ENCODE measurements around the gene LIMCH1. TPM values are rescaled to one million over a fixed set of nuclear protein-coding genes. Genes with fewer than 3 reads are reported as not detected.

Gene LIMCH1
- total RNA-seq, 1 experiment from 2014 or later = 10.4 TPM

DNA sequence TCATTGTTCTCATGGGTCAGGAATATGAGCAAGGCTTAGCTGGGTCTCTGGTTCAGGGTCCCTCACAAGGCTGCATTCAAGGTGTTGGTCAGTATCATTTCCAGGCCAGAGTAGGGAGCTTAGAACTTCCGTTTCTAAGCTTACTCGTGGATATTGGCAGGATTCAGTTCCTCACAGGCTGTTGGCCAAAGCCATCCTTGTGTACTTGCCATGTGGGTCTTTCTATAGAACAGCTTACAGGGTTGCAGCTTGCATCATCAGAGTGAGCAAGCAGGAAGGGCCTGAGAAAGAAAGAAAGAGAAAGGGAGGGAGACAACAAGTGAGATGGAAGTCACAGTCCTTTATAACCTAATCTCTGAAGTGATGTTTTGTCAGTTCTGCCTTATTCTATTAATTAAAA lies 5.1 kb upstream of the LIMCH1 start:
- Histone ChIP-seq H3K27me3 (ENCODE audit: insufficient read depth, low read length) (no peaks in the 10 kb centered on the region), H3K27ac (ENCODE audit: low read depth, low read length) (no peak overlapping the region), H3K36me3 (ENCODE audit: control insufficient read depth in 1 of 2, insufficient read depth in 2 of 2, low read length in 2 of 2) (no peaks in the 10 kb centered on the region), H3K9ac (ENCODE audit: low read length) (no peak overlapping the region), H3K4me2 (ENCODE audit: low read length) (no peak overlapping the region), H3K4me1 (ENCODE audit: control insufficient read depth in 1 of 2, insufficient read depth in 2 of 2, low read length in 2 of 2) (no peaks in the 10 kb centered on the region), H3K9me3 (ENCODE audit: control insufficient read depth in 1 of 2, insufficient read depth in 1 of 2, low read depth in 1 of 2, low read length in 2 of 2) (no peaks in the 10 kb centered on the region), H3K4me3 (replicated peaks in 1 of 2; ENCODE audit: low read depth in 1 of 2, low read length in 2 of 2) (no peak overlapping the region), H4K20me1 (ENCODE audit: insufficient read depth) (no peaks in the 10 kb centered on the region), H2AFZ (ENCODE audit: low read depth, low read length, poor library complexity, severe bottlenecking) (no peak overlapping the region), H3K79me2 (ENCODE audit: insufficient read depth, low read length) (no peaks in the 10 kb centered on the region), H3K9me2 (ENCODE audit: insufficient read depth) (no peaks in the 10 kb centered on the region)
- RAD21 ChIA-PET (ENCODE audit: low non-redundant PET in 1 of 2, low total read pairs in 2 of 2, uncharacterized antibody in 2 of 2, unreplicated experiment in 2 of 2) = no interaction called here
- no peak for ATAC-seq
- CTCF ChIA-PET = no interaction called here
- no TSS peak for BruUV-seq (replicated peaks)
- DNase-seq (ENCODE audit: low read depth, low spot score) = no peak
- intact Hi-C loops (cut with micrococcal nuclease) = no loop called here
- TF ChIP-seq SP1 (IDR thresholded peaks at IDR 0.05; ENCODE audit: low read depth) (no peak), ELF1 (IDR thresholded peaks at IDR 0.05; ENCODE audit: borderline replicate concordance, low read depth) (no peak), SRF (IDR thresholded peaks at IDR 0.05; ENCODE audit: low read depth) (no peak), CEBPB (IDR thresholded peaks at IDR 0.05; ENCODE audit: low read depth) (no peak), EZH2 (IDR thresholded peaks at IDR 0.05) (no peak), CTCF (IDR thresholded peaks at IDR 0.05 in 2 of 3, conservative IDR thresholded peaks at IDR 0.05 in 1 of 3; ENCODE audit: borderline replicate concordance in 1 of 3, insufficient read depth in 1 of 3, low read depth in 2 of 3, low read length in 2 of 3) (no peak), ZFX (IDR thresholded peaks at IDR 0.05) (no peak), POLR2A (IDR thresholded peaks at IDR 0.05; ENCODE audit: borderline replicate concordance, extremely low read depth, insufficient read depth, insufficient read length) (no peak), EGR1 (IDR thresholded peaks at IDR 0.05; ENCODE audit: low read depth) (no peak), ATF3 (IDR thresholded peaks at IDR 0.05) (no peak), RAD21 (IDR thresholded peaks at IDR 0.05; ENCODE audit: low read depth) (no peak), FOSL1 (IDR thresholded peaks at IDR 0.05; ENCODE audit: low read depth) (no peak), CBX3 (IDR thresholded peaks at IDR 0.05; ENCODE audit: low read depth) (no peak), SIN3A (IDR thresholded peaks at IDR 0.05; ENCODE audit: low read depth) (no peak)
- TF ChIP-seq, protein P1, sequence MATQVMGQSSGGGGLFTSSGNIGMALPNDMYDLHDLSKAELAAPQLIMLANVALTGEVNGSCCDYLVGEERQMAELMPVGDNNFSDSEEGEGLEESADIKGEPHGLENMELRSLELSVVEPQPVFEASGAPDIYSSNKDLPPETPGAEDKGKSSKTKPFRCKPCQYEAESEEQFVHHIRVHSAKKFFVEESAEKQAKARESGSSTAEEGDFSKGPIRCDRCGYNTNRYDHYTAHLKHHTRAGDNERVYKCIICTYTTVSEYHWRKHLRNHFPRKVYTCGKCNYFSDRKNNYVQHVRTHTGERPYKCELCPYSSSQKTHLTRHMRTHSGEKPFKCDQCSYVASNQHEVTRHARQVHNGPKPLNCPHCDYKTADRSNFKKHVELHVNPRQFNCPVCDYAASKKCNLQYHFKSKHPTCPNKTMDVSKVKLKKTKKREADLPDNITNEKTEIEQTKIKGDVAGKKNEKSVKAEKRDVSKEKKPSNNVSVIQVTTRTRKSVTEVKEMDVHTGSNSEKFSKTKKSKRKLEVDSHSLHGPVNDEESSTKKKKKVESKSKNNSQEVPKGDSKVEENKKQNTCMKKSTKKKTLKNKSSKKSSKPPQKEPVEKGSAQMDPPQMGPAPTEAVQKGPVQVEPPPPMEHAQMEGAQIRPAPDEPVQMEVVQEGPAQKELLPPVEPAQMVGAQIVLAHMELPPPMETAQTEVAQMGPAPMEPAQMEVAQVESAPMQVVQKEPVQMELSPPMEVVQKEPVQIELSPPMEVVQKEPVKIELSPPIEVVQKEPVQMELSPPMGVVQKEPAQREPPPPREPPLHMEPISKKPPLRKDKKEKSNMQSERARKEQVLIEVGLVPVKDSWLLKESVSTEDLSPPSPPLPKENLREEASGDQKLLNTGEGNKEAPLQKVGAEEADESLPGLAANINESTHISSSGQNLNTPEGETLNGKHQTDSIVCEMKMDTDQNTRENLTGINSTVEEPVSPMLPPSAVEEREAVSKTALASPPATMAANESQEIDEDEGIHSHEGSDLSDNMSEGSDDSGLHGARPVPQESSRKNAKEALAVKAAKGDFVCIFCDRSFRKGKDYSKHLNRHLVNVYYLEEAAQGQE (IDR thresholded peaks at IDR 0.05; ENCODE audit: low read depth) = no peak
- POLR2A ChIA-PET = no interaction called here
